ENCODE results near the gene PHC2. TPM values are rescaled to one million over a fixed set of nuclear protein-coding genes. Genes with fewer than 3 reads are reported as not detected.

Gene PHC2
- total RNA-seq, 6 experiments from 2014 or later: 49.3 to 86.5 (median 66.8) TPM

DNA sequence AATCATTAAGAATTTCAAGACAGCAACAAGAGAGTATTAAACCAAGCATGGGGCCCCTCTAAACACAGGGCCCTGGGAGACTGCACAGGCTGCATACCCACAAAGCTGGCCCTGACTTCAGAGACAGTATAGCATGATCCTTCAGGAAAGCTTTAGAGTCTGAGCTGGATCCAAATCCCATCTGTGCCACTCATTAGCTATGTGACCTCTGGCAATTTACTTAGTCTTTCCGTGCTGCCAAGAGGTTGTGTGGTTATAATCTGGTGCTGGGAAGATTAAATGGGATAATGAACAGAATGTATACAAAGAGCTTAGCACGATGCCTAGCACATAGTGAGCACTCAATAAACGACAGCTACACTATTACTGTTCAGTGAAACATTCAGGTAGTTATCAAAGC, 4.0 kb downstream of the PHC2 start:
- ATAC-seq (no peak), DNase-seq (no peak)
- TF ChIP-seq, protein P1, sequence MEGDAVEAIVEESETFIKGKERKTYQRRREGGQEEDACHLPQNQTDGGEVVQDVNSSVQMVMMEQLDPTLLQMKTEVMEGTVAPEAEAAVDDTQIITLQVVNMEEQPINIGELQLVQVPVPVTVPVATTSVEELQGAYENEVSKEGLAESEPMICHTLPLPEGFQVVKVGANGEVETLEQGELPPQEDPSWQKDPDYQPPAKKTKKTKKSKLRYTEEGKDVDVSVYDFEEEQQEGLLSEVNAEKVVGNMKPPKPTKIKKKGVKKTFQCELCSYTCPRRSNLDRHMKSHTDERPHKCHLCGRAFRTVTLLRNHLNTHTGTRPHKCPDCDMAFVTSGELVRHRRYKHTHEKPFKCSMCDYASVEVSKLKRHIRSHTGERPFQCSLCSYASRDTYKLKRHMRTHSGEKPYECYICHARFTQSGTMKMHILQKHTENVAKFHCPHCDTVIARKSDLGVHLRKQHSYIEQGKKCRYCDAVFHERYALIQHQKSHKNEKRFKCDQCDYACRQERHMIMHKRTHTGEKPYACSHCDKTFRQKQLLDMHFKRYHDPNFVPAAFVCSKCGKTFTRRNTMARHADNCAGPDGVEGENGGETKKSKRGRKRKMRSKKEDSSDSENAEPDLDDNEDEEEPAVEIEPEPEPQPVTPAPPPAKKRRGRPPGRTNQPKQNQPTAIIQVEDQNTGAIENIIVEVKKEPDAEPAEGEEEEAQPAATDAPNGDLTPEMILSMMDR (IDR thresholded peaks at IDR 0.05): no peak
- no peak for TF ChIP-seq POLR2A (IDR thresholded peaks at IDR 0.05)
- H3K4me1 ChIP-seq: peaks cover 0 to 8% (median 2%) of the 10 kb centered on the region in 4 donors
- H3K9me3 ChIP-seq: no peaks in the 10 kb centered on the region
- no peaks in the 10 kb centered on the region for H3K27me3 ChIP-seq
- intact Hi-C loops (cut with DNase I): no loop called here
- H3K36me3 ChIP-seq: no peaks in the 10 kb centered on the region
- no peak overlapping the region for H3K4me3 ChIP-seq
- H3K27ac ChIP-seq: no peak overlapping the region
- WGBS (ENCODE audit: insufficient coverage, low coverage, low lambda C conversion rate, missing lambda C conversion rate): 64% methylated on average over 3 of the region's 3 CpGs

GRCh38 chr1:33425900-33426299, 5.0 kb downstream of the PHC2 start:
- peaks cover 0 to 8% (median 2%) of the 10 kb centered on the region in 4 donors for H3K4me1 ChIP-seq
- no peak for DNase-seq
- TF ChIP-seq POLR2A (IDR thresholded peaks at IDR 0.05): no peak
- TF ChIP-seq, protein P1 (IDR thresholded peaks at IDR 0.05): no peak
- H3K36me3 ChIP-seq: no peaks in the 10 kb centered on the region
- H3K27me3 ChIP-seq: no peaks in the 10 kb centered on the region
- ATAC-seq: no peak
- intact Hi-C loops (cut with DNase I): no loop called here
- H3K27ac ChIP-seq: no peak overlapping the region
- H3K4me3 ChIP-seq: no peak overlapping the region
- no peaks in the 10 kb centered on the region for H3K9me3 ChIP-seq
- WGBS (ENCODE audit: insufficient coverage, low coverage, low lambda C conversion rate, missing lambda C conversion rate): 83% methylated on average over 2 of the region's 2 CpGs

DNA sequence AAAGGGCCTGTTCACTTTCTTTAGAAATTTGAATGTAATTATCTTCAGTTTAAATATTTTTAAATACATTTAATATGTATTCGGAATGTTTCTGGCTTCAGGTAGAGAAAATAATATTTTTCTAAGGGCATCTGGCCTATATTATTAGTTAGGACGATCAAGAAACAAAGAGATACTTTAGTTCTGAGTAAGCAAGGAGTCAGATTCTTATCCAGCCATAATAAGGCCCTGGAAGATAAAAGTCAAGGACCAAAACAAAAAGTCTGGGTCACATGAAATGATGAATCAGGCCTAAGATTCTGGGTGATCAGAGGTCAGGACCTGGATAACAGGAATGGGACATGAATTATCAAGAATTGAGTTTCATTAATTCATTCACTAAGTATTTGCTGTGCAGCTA, 6.3 kb downstream of the PHC2 start:
- H3K27me3 ChIP-seq: no peaks in the 10 kb centered on the region
- H3K27ac ChIP-seq: no peak overlapping the region
- TF ChIP-seq, protein P1 (IDR thresholded peaks at IDR 0.05): no peak
- no peak for TF ChIP-seq POLR2A (IDR thresholded peaks at IDR 0.05)
- no peaks in the 10 kb centered on the region for H3K36me3 ChIP-seq
- no peak overlapping the region for H3K4me3 ChIP-seq
- WGBS (ENCODE audit: insufficient coverage, low coverage, low lambda C conversion rate, missing lambda C conversion rate): 72% methylated on average over 2 of the region's 2 CpGs
- DNase-seq (no peak), ATAC-seq (no peak)
- no peaks in the 10 kb centered on the region for H3K9me3 ChIP-seq
- H3K4me1 ChIP-seq: peaks cover 0 to 3% (median 0%) of the 10 kb centered on the region in 4 donors
- intact Hi-C loops (cut with DNase I): no loop called here

DNA sequence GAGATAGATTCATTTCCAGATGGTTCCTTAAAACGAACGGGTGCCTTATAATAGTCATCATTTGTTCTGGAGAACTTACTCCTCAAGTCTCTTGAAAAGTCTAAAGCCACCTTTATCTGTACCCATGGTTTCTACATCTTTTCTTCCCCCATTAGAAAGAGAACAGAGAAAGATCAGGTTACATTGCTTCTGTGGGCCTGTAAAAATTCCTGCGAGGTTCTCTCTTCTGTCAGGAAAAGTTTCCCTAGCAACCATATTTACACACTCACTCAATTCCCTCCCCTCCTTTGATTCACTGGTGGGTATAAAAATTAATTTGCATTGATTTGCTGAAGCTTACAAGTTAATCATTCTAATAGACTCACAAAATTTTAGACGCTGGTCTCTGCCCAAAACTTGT, 6.7 kb downstream of the PHC2 start:
- H3K27ac ChIP-seq: no peak overlapping the region
- TF ChIP-seq POLR2A (IDR thresholded peaks at IDR 0.05): no peak
- TF ChIP-seq, protein P1 (IDR thresholded peaks at IDR 0.05): no peak
- H3K36me3 ChIP-seq: no peaks in the 10 kb centered on the region
- DNase-seq: no peak
- intact Hi-C loops (cut with DNase I): no loop called here
- no peak for ATAC-seq
- H3K4me1 ChIP-seq: no peaks in the 10 kb centered on the region
- no peaks in the 10 kb centered on the region for H3K27me3 ChIP-seq
- H3K4me3 ChIP-seq: no peak overlapping the region
- WGBS (ENCODE audit: insufficient coverage, low coverage, low lambda C conversion rate, missing lambda C conversion rate): 55% methylated on average over 4 of the region's 4 CpGs
- H3K9me3 ChIP-seq: no peaks in the 10 kb centered on the region
